ENCODE data around the gene NOSTRIN. TPM values are rescaled to one million over a fixed set of nuclear protein-coding genes. Genes with fewer than 3 reads are reported as not detected.
"Not testable (repeated sequence)": the region's sequence is repeated elsewhere in the genome, so short reads cannot be mapped to it uniquely, and the experiment has no call there.

The NOSTRIN gene
- total and polyA plus RNA-seq, 3 experiments from 2014 or later, result not detected

GRCh38 chr2:168782271-168782670 is 20.2 kb upstream of the NOSTRIN start:
- no peaks in the 10 kb centered on the region for H3K4me1 ChIP-seq (ENCODE audit: insufficient read depth, low read length)
- peak overlapping the region in 1 of 7 donors; percentile 51 for H3K4me3 Mint-ChIP-seq
- H3K9me3 Mint-ChIP-seq, result no peaks in the 10 kb centered on the region
- H3K27me3 ChIP-seq (ENCODE audit: insufficient read depth, low read length, poor library complexity, severe bottlenecking), result no peaks in the 10 kb centered on the region
- ChIA-PET CTCF (no interaction called here), POLR2A (no interaction called here)
- no peak for DNase-seq
- H3K4me3 ChIP-seq (ENCODE audit: low read length), result no peak overlapping the region
- no peak overlapping the region for H3K27ac Mint-ChIP-seq
- H3K36me3 ChIP-seq (ENCODE audit: insufficient read depth, low read length), result no peaks in the 10 kb centered on the region
- H3K27ac ChIP-seq (ENCODE audit: low read depth, low read length), result no peak overlapping the region
- H3K4me1 Mint-ChIP-seq, result peaks cover 0 to 5% (median 0%) of the 10 kb centered on the region in 3 donors
- no peaks in the 10 kb centered on the region for H3K9me3 ChIP-seq (ENCODE audit: low read length)
- no peaks in the 10 kb centered on the region for H3K27me3 Mint-ChIP-seq
- no peaks in the 10 kb centered on the region for H3K36me3 Mint-ChIP-seq

GRCh38 chr2:168784993-168785392 is 17.4 kb upstream of the NOSTRIN start:
- POLR2A ChIA-PET, result no interaction called here
- Histone ChIP-seq H3K4me1 (ENCODE audit: insufficient read depth, low read length) (no peaks in the 10 kb centered on the region), H3K36me3 (ENCODE audit: insufficient read depth, low read length) (no peaks in the 10 kb centered on the region), H3K27ac (ENCODE audit: low read depth, low read length) (no peak overlapping the region), H3K27me3 (ENCODE audit: insufficient read depth, low read length, poor library complexity, severe bottlenecking) (no peaks in the 10 kb centered on the region), H3K4me3 (ENCODE audit: low read length) (no peak overlapping the region), H3K9me3 (ENCODE audit: low read length) (no peaks in the 10 kb centered on the region)
- CTCF ChIA-PET, result no interaction called here
- H3K4me1 Mint-ChIP-seq, result peaks cover 0 to 5% (median 0%) of the 10 kb centered on the region in 3 donors
- no peaks in the 10 kb centered on the region for H3K36me3 Mint-ChIP-seq
- no peaks in the 10 kb centered on the region for H3K9me3 Mint-ChIP-seq
- H3K27ac Mint-ChIP-seq, result no peak overlapping the region
- DNase-seq, result no peak
- no peaks in the 10 kb centered on the region for H3K27me3 Mint-ChIP-seq
- no peak overlapping the region for H3K4me3 Mint-ChIP-seq

- H3K36me3 ChIP-seq (ENCODE audit: insufficient read depth, low read length), result no peaks in the 10 kb centered on the region
- no peak overlapping the region for H3K27ac Mint-ChIP-seq
- ChIA-PET POLR2A (no interaction called here), CTCF (no interaction called here)
- no peaks in the 10 kb centered on the region for H3K9me3 ChIP-seq (ENCODE audit: low read length)
- no peaks in the 10 kb centered on the region for H3K27me3 Mint-ChIP-seq
- H3K4me3 ChIP-seq (ENCODE audit: low read length), result no peak overlapping the region
- no peaks in the 10 kb centered on the region for H3K4me1 ChIP-seq (ENCODE audit: insufficient read depth, low read length)
- no peaks in the 10 kb centered on the region for H3K27me3 ChIP-seq (ENCODE audit: insufficient read depth, low read length, poor library complexity, severe bottlenecking)
- H3K4me3 Mint-ChIP-seq, result no peak overlapping the region
- no peak overlapping the region for H3K27ac ChIP-seq (ENCODE audit: low read depth, low read length)
- peaks cover 0 to 2% (median 0%) of the 10 kb centered on the region in 5 donors for H3K9me3 Mint-ChIP-seq
- H3K4me1 Mint-ChIP-seq, result peaks cover 0 to under 1% (median 0%) of the 10 kb centered on the region in 3 donors
- peaks cover 0 to 4% (median 0%) of the 10 kb centered on the region in 3 donors for H3K36me3 Mint-ChIP-seq
- DNase-seq, result no peak
Observed at GRCh38 chr2:168787098-168787781, 15.2 kb upstream of the NOSTRIN start.

GRCh38 chr2:168787782-168788376 is 14.6 kb upstream of the NOSTRIN start:
- no peaks in the 10 kb centered on the region for H3K9me3 ChIP-seq (ENCODE audit: low read length)
- no peaks in the 10 kb centered on the region for H3K36me3 ChIP-seq (ENCODE audit: insufficient read depth, low read length)
- H3K27me3 ChIP-seq (ENCODE audit: insufficient read depth, low read length, poor library complexity, severe bottlenecking), result no peaks in the 10 kb centered on the region
- Mint-ChIP-seq H3K4me1 (no peaks in the 10 kb centered on the region), H3K9me3 (peaks cover 0 to 2% (median 0%) of the 10 kb centered on the region in 5 donors), H3K4me3 (no peak overlapping the region), H3K27me3 (no peaks in the 10 kb centered on the region), H3K36me3 (peaks cover 0 to 4% (median 0%) of the 10 kb centered on the region in 3 donors), H3K27ac (no peak overlapping the region)
- DNase-seq, result no peak
- H3K4me3 ChIP-seq (ENCODE audit: low read length), result no peak overlapping the region
- POLR2A ChIA-PET, result no interaction called here
- H3K4me1 ChIP-seq (ENCODE audit: insufficient read depth, low read length), result no peaks in the 10 kb centered on the region
- CTCF ChIA-PET, result no interaction called here
- H3K27ac ChIP-seq (ENCODE audit: low read depth, low read length), result no peak overlapping the region

- H3K27ac ChIP-seq (ENCODE audit: low read depth, low read length), result no peak overlapping the region
- H3K4me3 ChIP-seq (ENCODE audit: low read length), result no peak overlapping the region
- H3K4me1 ChIP-seq (ENCODE audit: insufficient read depth, low read length), result no peaks in the 10 kb centered on the region
- peaks cover 0 to 4% (median 3%) of the 10 kb centered on the region in 3 donors for H3K36me3 Mint-ChIP-seq
- H3K36me3 ChIP-seq (ENCODE audit: insufficient read depth, low read length), result no peaks in the 10 kb centered on the region
- H3K9me3 Mint-ChIP-seq, result peaks cover 0 to 2% (median 0%) of the 10 kb centered on the region in 5 donors
- ChIA-PET POLR2A (no interaction called here), CTCF (no interaction called here)
- H3K9me3 ChIP-seq (ENCODE audit: low read length), result no peaks in the 10 kb centered on the region
- no peaks in the 10 kb centered on the region for H3K27me3 ChIP-seq (ENCODE audit: insufficient read depth, low read length, poor library complexity, severe bottlenecking)
- peaks cover 0 to 2% of the 10 kb centered on the region in 2 donors for H3K27me3 Mint-ChIP-seq
- no peak for DNase-seq
- H3K27ac Mint-ChIP-seq, result no peak overlapping the region
- no peak overlapping the region for H3K4me3 Mint-ChIP-seq
- no peaks in the 10 kb centered on the region for H3K4me1 Mint-ChIP-seq
Observed at GRCh38 chr2:168789776-168790175, 12.7 kb upstream of the NOSTRIN start.

- ChIA-PET POLR2A (no interaction called here), CTCF (no interaction called here)
- Histone ChIP-seq H3K9me3 (ENCODE audit: low read length) (no peaks in the 10 kb centered on the region), H3K4me3 (ENCODE audit: low read length) (no peak overlapping the region), H3K4me1 (ENCODE audit: insufficient read depth, low read length) (no peaks in the 10 kb centered on the region), H3K27ac (ENCODE audit: low read depth, low read length) (no peak overlapping the region), H3K27me3 (ENCODE audit: insufficient read depth, low read length, poor library complexity, severe bottlenecking) (no peaks in the 10 kb centered on the region), H3K36me3 (ENCODE audit: insufficient read depth, low read length) (no peaks in the 10 kb centered on the region)
- Mint-ChIP-seq H3K9me3 (peaks cover 0 to 2% (median 0%) of the 10 kb centered on the region in 5 donors), H3K27ac (no peak overlapping the region), H3K4me3 (no peak overlapping the region), H3K36me3 (peaks cover 0 to 4% (median 3%) of the 10 kb centered on the region in 3 donors), H3K4me1 (no peaks in the 10 kb centered on the region), H3K27me3 (peaks cover 0 to 2% of the 10 kb centered on the region in 2 donors)
- no peak for DNase-seq
Observed at GRCh38 chr2:168790226-168790902, 12.1 kb upstream of the NOSTRIN start.

GRCh38 chr2:168791140-168791539 is 11.3 kb upstream of the NOSTRIN start:
- H3K36me3 ChIP-seq (ENCODE audit: insufficient read depth, low read length); H3K4me1 ChIP-seq (ENCODE audit: insufficient read depth, low read length); H3K9me3 ChIP-seq (ENCODE audit: low read length); H3K36me3 Mint-ChIP-seq; DNase-seq; H3K4me3 ChIP-seq (ENCODE audit: low read length); H3K4me1 Mint-ChIP-seq; H3K4me3 Mint-ChIP-seq; H3K27ac ChIP-seq (ENCODE audit: low read depth, low read length); H3K9me3 Mint-ChIP-seq; H3K27me3 Mint-ChIP-seq; POLR2A ChIA-PET; H3K27me3 ChIP-seq (ENCODE audit: insufficient read depth, low read length, poor library complexity, severe bottlenecking); CTCF ChIA-PET: not testable (repeated sequence)
- peak overlapping the region in 1 of 8 donors; percentile 7 for H3K27ac Mint-ChIP-seq

- Mint-ChIP-seq H3K9me3 (peaks cover 0 to 2% (median 0%) of the 10 kb centered on the region in 5 donors), H3K27ac (no peak overlapping the region), H3K4me3 (no peak overlapping the region), H3K36me3 (peaks cover 0 to 4% (median 3%) of the 10 kb centered on the region in 3 donors), H3K4me1 (no peaks in the 10 kb centered on the region), H3K27me3 (peaks cover 2 to 4% of the 10 kb centered on the region in 2 donors)
- Histone ChIP-seq H3K4me3 (ENCODE audit: low read length) (no peak overlapping the region), H3K9me3 (ENCODE audit: low read length) (no peaks in the 10 kb centered on the region), H3K27ac (ENCODE audit: low read depth, low read length) (no peak overlapping the region), H3K27me3 (ENCODE audit: insufficient read depth, low read length, poor library complexity, severe bottlenecking) (no peaks in the 10 kb centered on the region), H3K4me1 (ENCODE audit: insufficient read depth, low read length) (no peaks in the 10 kb centered on the region), H3K36me3 (ENCODE audit: insufficient read depth, low read length) (no peaks in the 10 kb centered on the region)
- POLR2A ChIA-PET, result no interaction called here
- CTCF ChIA-PET, result no interaction called here
- no peak for DNase-seq
Observed at GRCh38 chr2:168793596-168793995, 8.8 kb upstream of the NOSTRIN start.
